Erythroblast (primary cell): ENCODE data around the gene KLHL29.

Source experiments
- GATA1 ChIP-seq: IDR thresholded peaks from 2 replicates; pipeline ENCODE4 v1.6.1; 2011; ENCODE audit warnings: low read depth, mild to moderate bottlenecking, control low read depth, low read length, moderate library complexity
- POLR2A ChIP-seq: IDR thresholded peaks from 2 replicates; pipeline ENCODE4 v1.6.1; 2011; ENCODE audit warnings: mild to moderate bottlenecking, low read length

DNA sequence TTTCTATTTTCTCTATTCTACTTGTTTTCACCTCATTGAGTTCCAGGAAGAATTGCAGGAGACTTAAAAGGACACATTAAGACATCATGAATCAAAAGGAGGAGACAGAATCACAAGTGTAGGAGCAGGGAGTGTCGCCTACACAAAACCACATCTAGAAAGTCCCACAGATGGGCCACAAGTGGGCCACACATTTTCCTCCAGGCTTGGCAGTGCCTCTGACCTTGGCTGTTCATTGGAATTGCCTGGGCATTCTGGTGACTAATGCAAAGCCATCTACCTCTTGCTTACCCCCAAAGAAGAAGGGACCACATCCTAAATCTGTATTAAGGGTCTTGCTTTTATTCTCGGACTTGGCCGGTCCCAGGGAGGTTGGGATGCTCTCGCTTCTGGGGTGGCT, 103.6 kb downstream of the KLHL29 start:
- TF ChIP-seq POLR2A: no peak
- no peak for TF ChIP-seq GATA1
